ENCODE results near the gene DHX34.

Gene DHX34

DNA sequence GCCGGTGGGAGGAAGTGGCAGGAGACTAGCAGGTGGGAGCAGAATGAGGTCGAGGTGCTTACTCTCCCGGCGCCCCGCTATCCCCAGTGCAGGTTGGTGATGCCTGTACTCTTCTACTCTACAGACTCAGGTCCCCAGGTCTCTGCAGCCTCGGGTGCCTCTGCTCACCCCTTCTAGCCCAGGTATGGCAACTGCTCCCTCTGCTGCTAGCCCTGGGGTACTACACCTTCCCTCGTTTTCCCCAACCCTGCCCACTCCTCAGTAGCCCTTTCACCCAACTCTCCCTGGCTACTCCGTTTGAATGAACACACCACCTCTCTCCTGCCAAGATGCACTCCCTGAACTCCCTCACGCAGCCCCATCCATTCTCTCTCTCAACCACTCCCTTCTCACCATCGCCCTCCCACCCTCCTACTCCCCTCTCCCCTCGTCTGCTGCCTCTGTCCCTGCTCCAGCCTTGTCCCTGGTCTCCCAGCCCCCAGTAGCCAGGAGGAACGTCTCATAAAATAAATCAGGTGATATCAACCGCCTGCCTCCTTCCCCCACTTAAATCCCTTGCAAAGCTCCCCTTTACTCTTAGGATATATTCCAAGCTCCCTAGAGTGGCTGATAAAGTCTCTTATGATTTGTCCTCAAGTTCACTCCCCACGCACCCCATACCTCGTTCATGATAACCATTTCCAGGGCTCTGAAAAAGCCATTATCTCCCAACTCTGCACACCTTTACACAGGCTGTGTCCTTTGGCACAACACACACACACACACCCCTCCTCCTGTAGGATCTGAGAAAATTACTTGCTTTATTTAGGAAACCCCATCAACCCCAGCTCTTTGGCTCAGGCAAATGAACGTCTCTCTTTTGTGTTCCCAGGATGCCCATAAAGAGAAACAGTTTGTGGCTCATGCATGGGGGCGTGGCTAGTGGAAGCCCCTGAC is 78.4 kb downstream of the DHX34 start (continued):
- TF ChIP-seq, protein P1, sequence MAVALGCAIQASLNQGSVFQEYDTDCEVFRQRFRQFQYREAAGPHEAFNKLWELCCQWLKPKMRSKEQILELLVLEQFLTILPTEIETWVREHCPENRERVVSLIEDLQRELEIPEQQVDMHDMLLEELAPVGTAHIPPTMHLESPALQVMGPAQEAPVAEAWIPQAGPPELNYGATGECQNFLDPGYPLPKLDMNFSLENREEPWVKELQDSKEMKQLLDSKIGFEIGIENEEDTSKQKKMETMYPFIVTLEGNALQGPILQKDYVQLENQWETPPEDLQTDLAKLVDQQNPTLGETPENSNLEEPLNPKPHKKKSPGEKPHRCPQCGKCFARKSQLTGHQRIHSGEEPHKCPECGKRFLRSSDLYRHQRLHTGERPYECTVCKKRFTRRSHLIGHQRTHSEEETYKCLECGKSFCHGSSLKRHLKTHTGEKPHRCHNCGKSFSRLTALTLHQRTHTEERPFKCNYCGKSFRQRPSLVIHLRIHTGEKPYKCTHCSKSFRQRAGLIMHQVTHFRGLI (tag by site-specific recombination; IDR thresholded peaks at IDR 0.05), result no peak
- TF ChIP-seq ZNF302 (tag by site-specific recombination; IDR thresholded peaks at IDR 0.05; ENCODE audit: low read depth) (no peak), ZFP37 (tag by site-specific recombination; IDR thresholded peaks at IDR 0.05) (no peak), ZNF561 (tag by site-specific recombination; IDR thresholded peaks at IDR 0.05; ENCODE audit: borderline replicate concordance) (peak; percentile 22; the same call in 1 of the 2 replicates), KLF8 (tag by site-specific recombination; IDR thresholded peaks at IDR 0.05) (peak; percentile 40), GFI1B (tag by site-specific recombination; IDR thresholded peaks at IDR 0.05) (no peak), ZNF701 (tag by site-specific recombination; IDR thresholded peaks at IDR 0.05) (no peak), ZNF132 (tag by site-specific recombination; IDR thresholded peaks at IDR 0.05; ENCODE audit: borderline replicate concordance) (no peak), ZNF138 (tag by site-specific recombination; IDR thresholded peaks at IDR 0.05; ENCODE audit: borderline replicate concordance) (no peak), ZBTB48 (tag by site-specific recombination; IDR thresholded peaks at IDR 0.05) (peak; percentile 95), MYNN (tag by site-specific recombination; IDR thresholded peaks at IDR 0.05; ENCODE audit: borderline replicate concordance) (no peak), ZNF335 (tag by site-specific recombination; conservative IDR thresholded peaks at IDR 0.05) (peak; percentile 96), ZXDB (tag by site-specific recombination; IDR thresholded peaks at IDR 0.05) (peak; percentile 21; the same call in 1 of the 2 replicates), ZNF169 (tag by site-specific recombination; IDR thresholded peaks at IDR 0.05) (no peak)
- TF ChIP-seq, protein P2, sequence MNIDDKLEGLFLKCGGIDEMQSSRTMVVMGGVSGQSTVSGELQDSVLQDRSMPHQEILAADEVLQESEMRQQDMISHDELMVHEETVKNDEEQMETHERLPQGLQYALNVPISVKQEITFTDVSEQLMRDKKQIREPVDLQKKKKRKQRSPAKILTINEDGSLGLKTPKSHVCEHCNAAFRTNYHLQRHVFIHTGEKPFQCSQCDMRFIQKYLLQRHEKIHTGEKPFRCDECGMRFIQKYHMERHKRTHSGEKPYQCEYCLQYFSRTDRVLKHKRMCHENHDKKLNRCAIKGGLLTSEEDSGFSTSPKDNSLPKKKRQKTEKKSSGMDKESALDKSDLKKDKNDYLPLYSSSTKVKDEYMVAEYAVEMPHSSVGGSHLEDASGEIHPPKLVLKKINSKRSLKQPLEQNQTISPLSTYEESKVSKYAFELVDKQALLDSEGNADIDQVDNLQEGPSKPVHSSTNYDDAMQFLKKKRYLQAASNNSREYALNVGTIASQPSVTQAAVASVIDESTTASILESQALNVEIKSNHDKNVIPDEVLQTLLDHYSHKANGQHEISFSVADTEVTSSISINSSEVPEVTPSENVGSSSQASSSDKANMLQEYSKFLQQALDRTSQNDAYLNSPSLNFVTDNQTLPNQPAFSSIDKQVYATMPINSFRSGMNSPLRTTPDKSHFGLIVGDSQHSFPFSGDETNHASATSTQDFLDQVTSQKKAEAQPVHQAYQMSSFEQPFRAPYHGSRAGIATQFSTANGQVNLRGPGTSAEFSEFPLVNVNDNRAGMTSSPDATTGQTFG (tag by site-specific recombination; IDR thresholded peaks at IDR 0.05; ENCODE audit: borderline replicate concordance), result no peak
- TF ChIP-seq, protein P3, sequence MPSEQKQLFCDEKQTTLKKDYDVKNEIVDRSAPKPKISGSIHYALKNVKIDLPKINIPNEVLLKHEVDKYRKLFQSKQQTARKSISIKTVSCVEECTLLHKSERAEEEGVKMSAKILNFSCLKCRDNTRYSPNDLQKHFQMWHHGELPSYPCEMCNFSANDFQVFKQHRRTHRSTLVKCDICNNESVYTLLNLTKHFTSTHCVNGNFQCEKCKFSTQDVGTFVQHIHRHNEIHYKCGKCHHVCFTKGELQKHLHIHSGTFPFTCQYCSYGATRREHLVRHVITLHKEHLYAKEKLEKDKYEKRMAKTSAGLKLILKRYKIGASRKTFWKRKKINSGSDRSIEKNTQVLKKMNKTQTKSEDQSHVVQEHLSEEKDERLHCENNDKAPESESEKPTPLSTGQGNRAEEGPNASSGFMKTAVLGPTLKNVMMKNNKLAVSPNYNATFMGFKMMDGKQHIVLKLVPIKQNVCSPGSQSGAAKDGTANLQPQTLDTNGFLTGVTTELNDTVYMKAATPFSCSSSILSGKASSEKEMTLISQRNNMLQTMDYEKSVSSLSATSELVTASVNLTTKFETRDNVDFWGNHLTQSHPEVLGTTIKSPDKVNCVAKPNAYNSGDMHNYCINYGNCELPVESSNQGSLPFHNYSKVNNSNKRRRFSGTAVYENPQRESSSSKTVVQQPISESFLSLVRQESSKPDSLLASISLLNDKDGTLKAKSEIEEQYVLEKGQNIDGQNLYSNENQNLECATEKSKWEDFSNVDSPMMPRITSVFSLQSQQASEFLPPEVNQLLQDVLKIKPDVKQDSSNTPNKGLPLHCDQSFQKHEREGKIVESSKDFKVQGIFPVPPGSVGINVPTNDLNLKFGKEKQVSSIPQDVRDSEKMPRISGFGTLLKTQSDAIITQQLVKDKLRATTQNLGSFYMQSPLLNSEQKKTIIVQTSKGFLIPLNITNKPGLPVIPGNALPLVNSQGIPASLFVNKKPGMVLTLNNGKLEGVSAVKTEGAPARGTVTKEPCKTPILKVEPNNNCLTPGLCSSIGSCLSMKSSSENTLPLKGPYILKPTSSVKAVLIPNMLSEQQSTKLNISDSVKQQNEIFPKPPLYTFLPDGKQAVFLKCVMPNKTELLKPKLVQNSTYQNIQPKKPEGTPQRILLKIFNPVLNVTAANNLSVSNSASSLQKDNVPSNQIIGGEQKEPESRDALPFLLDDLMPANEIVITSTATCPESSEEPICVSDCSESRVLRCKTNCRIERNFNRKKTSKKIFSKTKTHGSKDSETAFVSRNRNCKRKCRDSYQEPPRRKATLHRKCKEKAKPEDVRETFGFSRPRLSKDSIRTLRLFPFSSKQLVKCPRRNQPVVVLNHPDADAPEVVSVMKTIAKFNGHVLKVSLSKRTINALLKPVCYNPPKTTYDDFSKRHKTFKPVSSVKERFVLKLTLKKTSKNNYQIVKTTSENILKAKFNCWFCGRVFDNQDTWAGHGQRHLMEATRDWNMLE (tag by site-specific recombination; conservative IDR thresholded peaks at IDR 0.05; ENCODE audit: low read depth), result no peak
- TF ChIP-seq, protein P4, sequence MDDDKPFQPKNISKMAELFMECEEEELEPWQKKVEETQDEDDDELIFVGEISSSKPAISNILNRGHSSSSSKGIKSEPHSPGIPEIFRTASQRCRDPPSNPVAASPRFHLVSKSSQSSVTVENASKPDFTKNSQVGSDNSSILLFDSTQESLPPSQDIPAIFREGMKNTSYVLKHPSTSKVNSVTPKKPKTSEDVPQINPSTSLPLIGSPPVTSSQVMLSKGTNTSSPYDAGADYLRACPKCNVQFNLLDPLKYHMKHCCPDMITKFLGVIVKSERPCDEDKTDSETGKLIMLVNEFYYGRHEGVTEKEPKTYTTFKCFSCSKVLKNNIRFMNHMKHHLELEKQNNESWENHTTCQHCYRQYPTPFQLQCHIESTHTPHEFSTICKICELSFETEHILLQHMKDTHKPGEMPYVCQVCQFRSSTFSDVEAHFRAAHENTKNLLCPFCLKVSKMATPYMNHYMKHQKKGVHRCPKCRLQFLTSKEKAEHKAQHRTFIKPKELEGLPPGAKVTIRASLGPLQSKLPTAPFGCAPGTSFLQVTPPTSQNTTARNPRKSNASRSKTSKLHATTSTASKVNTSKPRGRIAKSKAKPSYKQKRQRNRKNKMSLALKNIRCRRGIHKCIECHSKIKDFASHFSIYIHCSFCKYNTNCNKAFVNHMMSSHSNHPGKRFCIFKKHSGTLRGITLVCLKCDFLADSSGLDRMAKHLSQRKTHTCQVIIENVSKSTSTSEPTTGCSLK (tag by site-specific recombination; IDR thresholded peaks at IDR 0.05), result no peak
- TF ChIP-seq, protein P5, sequence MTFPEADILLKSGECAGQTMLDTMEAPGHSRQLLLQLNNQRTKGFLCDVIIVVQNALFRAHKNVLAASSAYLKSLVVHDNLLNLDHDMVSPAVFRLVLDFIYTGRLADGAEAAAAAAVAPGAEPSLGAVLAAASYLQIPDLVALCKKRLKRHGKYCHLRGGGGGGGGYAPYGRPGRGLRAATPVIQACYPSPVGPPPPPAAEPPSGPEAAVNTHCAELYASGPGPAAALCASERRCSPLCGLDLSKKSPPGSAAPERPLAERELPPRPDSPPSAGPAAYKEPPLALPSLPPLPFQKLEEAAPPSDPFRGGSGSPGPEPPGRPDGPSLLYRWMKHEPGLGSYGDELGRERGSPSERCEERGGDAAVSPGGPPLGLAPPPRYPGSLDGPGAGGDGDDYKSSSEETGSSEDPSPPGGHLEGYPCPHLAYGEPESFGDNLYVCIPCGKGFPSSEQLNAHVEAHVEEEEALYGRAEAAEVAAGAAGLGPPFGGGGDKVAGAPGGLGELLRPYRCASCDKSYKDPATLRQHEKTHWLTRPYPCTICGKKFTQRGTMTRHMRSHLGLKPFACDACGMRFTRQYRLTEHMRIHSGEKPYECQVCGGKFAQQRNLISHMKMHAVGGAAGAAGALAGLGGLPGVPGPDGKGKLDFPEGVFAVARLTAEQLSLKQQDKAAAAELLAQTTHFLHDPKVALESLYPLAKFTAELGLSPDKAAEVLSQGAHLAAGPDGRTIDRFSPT (tag by site-specific recombination; IDR thresholded peaks at IDR 0.05), result no peak
- TF ChIP-seq, protein P6, sequence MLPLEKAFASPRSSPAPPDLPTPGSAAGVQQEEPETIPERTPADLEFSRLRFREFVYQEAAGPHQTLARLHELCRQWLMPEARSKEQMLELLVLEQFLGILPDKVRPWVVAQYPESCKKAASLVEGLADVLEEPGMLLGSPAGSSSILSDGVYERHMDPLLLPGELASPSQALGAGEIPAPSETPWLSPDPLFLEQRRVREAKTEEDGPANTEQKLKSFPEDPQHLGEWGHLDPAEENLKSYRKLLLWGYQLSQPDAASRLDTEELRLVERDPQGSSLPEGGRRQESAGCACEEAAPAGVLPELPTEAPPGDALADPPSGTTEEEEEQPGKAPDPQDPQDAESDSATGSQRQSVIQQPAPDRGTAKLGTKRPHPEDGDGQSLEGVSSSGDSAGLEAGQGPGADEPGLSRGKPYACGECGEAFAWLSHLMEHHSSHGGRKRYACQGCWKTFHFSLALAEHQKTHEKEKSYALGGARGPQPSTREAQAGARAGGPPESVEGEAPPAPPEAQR (tag by site-specific recombination; IDR thresholded peaks at IDR 0.05), result no peak
- TF ChIP-seq, protein P7, sequence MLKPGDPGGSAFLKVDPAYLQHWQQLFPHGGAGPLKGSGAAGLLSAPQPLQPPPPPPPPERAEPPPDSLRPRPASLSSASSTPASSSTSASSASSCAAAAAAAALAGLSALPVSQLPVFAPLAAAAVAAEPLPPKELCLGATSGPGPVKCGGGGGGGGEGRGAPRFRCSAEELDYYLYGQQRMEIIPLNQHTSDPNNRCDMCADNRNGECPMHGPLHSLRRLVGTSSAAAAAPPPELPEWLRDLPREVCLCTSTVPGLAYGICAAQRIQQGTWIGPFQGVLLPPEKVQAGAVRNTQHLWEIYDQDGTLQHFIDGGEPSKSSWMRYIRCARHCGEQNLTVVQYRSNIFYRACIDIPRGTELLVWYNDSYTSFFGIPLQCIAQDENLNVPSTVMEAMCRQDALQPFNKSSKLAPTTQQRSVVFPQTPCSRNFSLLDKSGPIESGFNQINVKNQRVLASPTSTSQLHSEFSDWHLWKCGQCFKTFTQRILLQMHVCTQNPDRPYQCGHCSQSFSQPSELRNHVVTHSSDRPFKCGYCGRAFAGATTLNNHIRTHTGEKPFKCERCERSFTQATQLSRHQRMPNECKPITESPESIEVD (tag by site-specific recombination; IDR thresholded peaks at IDR 0.05), result no peak
